ENCODE data around the gene TSPAN2. TPM values are rescaled to one million over a fixed set of nuclear protein-coding genes. Genes with fewer than 3 reads are reported as not detected.

Gene TSPAN2
- total RNA-seq, 1 donor: 0.18 TPM

DNA sequence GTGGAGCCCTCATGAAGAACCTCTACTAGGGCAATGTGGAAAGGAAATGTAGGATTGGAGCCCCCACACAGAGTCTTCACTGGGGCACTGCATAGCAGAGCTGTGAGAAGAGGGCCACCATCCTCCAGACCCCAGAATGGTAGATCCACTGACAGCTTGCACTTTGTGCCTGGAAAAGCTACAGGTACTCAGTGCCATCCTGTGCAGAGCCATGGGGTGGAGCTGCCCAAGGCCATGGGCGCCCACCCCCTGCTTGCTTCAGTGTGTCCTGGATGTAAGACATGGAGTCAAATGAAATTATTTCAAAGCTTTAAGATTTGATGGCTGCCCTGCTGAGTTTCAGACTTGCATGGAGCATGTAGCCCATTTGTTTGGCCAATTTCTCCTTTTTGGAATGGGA, 76.9 kb downstream of the TSPAN2 start:
- H3K4me3 ChIP-seq (ENCODE audit: low read depth, low read length): no peak overlapping the region
- TF ChIP-seq, protein P1, sequence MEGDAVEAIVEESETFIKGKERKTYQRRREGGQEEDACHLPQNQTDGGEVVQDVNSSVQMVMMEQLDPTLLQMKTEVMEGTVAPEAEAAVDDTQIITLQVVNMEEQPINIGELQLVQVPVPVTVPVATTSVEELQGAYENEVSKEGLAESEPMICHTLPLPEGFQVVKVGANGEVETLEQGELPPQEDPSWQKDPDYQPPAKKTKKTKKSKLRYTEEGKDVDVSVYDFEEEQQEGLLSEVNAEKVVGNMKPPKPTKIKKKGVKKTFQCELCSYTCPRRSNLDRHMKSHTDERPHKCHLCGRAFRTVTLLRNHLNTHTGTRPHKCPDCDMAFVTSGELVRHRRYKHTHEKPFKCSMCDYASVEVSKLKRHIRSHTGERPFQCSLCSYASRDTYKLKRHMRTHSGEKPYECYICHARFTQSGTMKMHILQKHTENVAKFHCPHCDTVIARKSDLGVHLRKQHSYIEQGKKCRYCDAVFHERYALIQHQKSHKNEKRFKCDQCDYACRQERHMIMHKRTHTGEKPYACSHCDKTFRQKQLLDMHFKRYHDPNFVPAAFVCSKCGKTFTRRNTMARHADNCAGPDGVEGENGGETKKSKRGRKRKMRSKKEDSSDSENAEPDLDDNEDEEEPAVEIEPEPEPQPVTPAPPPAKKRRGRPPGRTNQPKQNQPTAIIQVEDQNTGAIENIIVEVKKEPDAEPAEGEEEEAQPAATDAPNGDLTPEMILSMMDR (IDR thresholded peaks at IDR 0.05; ENCODE audit: insufficient read depth, low read length): no peak
- no peak for DNase-seq (ENCODE audit: low read depth)

DNA sequence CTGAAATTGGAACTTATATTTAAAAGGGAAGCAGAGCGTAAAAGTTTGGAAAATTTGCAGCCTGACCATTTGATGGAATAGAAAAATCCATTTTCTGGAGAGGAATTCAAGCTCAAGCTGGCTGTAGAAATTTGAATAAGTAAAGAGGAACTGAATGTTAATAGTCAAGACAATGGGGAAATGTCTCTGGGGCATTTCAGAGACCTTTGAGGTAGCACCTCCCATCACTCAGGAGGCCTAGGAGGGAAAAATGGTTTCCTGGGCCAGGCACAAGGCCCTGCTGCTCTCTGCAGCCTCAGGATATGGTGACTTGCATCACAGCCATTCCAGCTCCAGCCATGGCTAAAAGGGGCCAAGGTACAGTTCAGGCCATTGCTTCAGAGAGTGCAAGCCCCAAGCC, 77.3 kb downstream of the TSPAN2 start:
- DNase-seq (ENCODE audit: low read depth): no peak
- TF ChIP-seq, protein P1 (IDR thresholded peaks at IDR 0.05; ENCODE audit: insufficient read depth, low read length): no peak
- H3K4me3 ChIP-seq (ENCODE audit: low read depth, low read length): no peak overlapping the region

DNA sequence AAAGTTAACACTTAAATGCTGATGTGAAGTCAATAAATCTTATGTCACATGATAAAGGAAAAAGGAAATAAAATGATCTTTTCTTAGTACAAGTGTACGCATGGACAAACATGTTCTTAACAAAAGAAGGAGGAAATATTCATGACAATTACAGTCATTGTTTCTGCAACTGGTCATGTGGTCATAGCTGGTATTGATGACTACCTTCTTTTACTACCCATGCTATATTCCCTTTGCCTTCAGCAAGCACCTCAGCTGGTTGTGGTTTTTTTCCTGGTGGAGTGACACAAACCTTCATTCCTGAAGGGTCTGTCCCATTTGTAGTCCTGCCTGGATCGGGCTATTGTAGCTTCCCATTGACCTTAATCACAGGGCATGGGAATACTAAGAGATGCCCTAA, 83.1 kb downstream of the TSPAN2 start:
- TF ChIP-seq, protein P1 (IDR thresholded peaks at IDR 0.05; ENCODE audit: insufficient read depth, low read length): no peak
- DNase-seq (ENCODE audit: low read depth): no peak

More for the DNA sequence above, 83.1 kb downstream of the TSPAN2 start:
- H3K4me3 ChIP-seq (ENCODE audit: low read depth, low read length): no peak overlapping the region

Other genes starting within 250 kb of the TSPAN2 start
- gene SYCP1, start 234.6 kb downstream of the TSPAN2 start, total RNA-seq (ENCODE audit: low replicate concordance): not detected in 2 replicates
- not detected in 2 replicates for gene TSHB, start 59.7 kb downstream of the TSPAN2 start, total RNA-seq (ENCODE audit: low replicate concordance)
- gene NGF, start 248.7 kb upstream of the TSPAN2 start, total RNA-seq (ENCODE audit: low replicate concordance): 2.9 and 20.2 TPM in 2 replicates

Measured in fibroblast of the aortic adventitia (primary cell).